NCI-H146 treated with DMSO at 0.1 percent for 48 hours (cell line): Measurements from ENCODE around the gene MYMK.

ENCODE experiments used
- DNase-seq: peaks from one replicate; lab custom pipeline; 2025; ENCODE audit not compliant: unreplicated experiment; lab: John Stamatoyannopoulos, UW

Gene MYMK

GRCh38 chr9:133470427-133470924, 54.3 kb downstream of the MYMK start:
- no peak for DNase-seq

DNA sequence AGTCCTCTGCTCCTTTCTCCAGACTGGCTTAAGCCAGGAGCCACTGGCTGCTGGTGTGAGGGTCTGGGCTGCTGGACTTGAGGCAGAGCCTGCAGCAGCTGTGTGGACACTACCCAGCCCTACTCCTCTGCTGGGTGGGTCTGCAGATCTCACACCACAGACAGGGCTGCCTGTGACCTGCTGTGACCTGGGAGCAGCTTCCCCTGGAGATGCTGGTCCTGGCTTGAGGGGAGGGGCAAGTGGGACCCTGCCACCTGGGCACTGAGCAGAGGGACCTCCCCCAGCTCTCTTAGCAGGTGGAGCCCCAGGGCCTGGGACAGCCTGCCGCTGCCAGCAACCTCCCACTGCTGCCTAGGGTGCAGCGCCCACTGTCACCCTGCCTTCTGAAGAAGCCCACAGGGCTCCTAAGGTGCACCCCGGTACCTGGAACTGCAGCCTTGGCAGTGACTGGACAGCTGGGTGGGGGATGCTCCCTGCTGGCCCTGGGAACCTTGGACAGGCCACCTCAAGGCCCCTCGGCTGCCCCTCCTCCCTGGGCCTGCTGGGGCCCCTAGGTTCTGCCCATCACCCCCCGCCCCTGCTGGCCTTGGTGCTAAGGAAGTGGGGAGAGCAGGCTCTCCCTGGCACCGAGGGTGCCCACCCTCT, 55.9 kb downstream of the MYMK start:
- no peak for DNase-seq

- no peak for DNase-seq
Measured at GRCh38 chr9:133468374-133468773, 56.4 kb downstream of the MYMK start.

- DNase-seq: no peak
Measured at GRCh38 chr9:133467101-133467500, 57.7 kb downstream of the MYMK start.

DNA sequence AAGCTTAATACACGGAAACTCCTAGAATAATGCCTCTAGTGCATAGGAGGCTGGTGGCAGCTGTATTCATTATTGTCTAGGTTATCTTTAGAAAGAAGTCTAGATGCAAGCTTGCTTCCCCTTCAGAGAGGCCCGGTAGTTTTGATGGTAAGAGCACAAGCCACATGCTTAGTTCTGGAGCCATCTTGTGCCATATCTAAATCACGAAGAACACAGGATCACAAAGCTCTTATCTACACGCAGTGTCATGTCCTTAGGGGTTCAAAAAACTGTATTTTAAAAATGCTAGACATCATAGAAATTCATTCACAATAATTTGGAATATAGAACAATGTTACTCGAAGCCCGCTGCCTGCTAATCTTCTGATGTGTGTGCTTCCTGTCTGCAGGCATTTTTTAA, 58.8 kb downstream of the MYMK start:
- DNase-seq: no peak

- DNase-seq: no peak
Measured at GRCh38 chr9:133464638-133465037, 60.1 kb downstream of the MYMK start.
